Activated naive CD8-positive, alpha-beta T cell treated with anti-CD3 and anti-CD28 coated beads, Interleukin-2, amount 10 ng/mL, durations not matched to agents 7 days and 5 days (primary cell): ENCODE data around the gene PAQR7. TPM values are rescaled to one million over a fixed set of nuclear protein-coding genes. Genes with fewer than 3 reads are reported as not detected.

Source experiments
- ATAC-seq: fragments of 150-1000 bp; cut with Tn5 transposase; one replicate; pipeline ENCODE4 v1.10.0; 2021; ENCODE audit warnings: low read depth, moderate library complexity
- POLR2A ChIA-PET: fragments of 350-600 bp; sonication (Branson Sonifier 250); formaldehyde crosslinking; loops from one replicate; lab custom pipeline; 2021; ENCODE audit warnings: antibody characterized with exemption; lab: Charles Lee
- DNase-seq: peaks from one replicate; pipeline ENCODE4 v3.0.0; 2021
- H3K27ac Mint-ChIP-seq: one replicate; pipeline ENCODE4 v1.8.0; 2022; ENCODE audit warnings: mild to moderate bottlenecking, mixed read lengths
- H3K27me3 Mint-ChIP-seq: one replicate; pipeline ENCODE4 v1.8.0; 2022; ENCODE audit warnings: mild to moderate bottlenecking, moderate library complexity, mixed read lengths
- H3K36me3 Mint-ChIP-seq: one replicate; pipeline ENCODE4 v1.8.0; 2021; ENCODE audit warnings: mild to moderate bottlenecking, mixed read lengths
- H3K4me1 Mint-ChIP-seq: one replicate; pipeline ENCODE4 v1.8.0; 2021; ENCODE audit warnings: mixed read lengths
- H3K4me3 Mint-ChIP-seq: one replicate; pipeline ENCODE4 v1.8.0; 2022; ENCODE audit warnings: mild to moderate bottlenecking, moderate library complexity, mixed read lengths
- H3K9me3 Mint-ChIP-seq: one replicate; pipeline ENCODE4 v1.8.0; 2021; ENCODE audit warnings: mixed read lengths
- total RNA-seq, 2 experiments: library from RNA; stranded (reverse); gene quantifications; one replicate each; pipeline ENCODE4 v1.2.3, GENCODE V29; 2021

PAQR7 gene
- total RNA-seq, 2 experiments from 2014 or later: 4.7 to 5.2 TPM

DNA sequence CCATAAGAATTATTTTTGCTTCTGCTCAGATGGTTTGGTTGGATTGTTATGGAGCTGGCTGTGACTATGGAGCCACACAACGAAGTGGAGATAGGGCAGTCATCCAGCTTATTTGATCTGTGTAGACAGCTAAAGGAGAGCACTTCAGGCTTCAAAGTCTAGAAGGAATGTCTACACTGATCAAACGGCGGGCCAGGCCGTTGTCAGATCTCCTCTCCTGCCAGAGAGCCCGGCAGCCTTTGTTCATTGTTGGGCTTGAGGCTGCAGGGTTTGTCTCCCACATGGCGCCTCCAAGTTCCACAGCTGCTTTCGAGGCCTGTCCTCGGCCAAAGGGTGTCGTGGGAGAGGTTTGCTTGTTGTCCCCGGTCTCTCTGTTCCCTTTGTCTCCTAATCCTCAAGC lies 33.5 kb upstream of the PAQR7 start:
- ATAC-seq (no peak), DNase-seq (no peak)
- peaks cover 22% of the 10 kb centered on the region for H3K27me3 Mint-ChIP-seq
- peaks cover 15% of the 10 kb centered on the region for H3K4me1 Mint-ChIP-seq
- peaks cover 12% of the 10 kb centered on the region for H3K36me3 Mint-ChIP-seq
- POLR2A ChIA-PET: no interaction called here
- no peaks in the 10 kb centered on the region for H3K9me3 Mint-ChIP-seq
- no peak overlapping the region for H3K27ac Mint-ChIP-seq
- H3K4me3 Mint-ChIP-seq: no peak overlapping the region

DNA sequence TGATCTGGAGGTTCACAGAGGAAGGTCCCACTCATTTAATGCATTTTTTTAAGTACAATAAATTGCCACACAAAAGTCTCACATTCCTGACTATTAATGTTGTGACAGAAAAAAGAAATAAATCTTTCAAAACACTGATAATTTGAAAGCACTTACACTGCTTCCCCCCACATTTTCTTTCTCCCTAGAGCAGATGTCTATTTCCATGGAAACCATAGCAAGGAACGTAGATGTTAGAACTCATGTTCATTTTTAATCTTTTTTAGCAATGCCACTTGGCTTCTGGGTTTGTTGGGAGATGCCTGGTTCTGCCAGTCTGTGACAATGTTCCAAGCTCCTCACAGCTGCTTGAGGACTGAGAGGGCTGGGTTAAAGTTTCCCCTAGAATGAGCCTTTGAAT lies 32.7 kb upstream of the PAQR7 start:
- no peak for ATAC-seq
- Mint-ChIP-seq H3K27ac (no peak overlapping the region), H3K27me3 (peaks cover 20% of the 10 kb centered on the region), H3K4me1 (peaks cover 22% of the 10 kb centered on the region), H3K9me3 (no peaks in the 10 kb centered on the region), H3K4me3 (no peak overlapping the region), H3K36me3 (peaks cover 14% of the 10 kb centered on the region)
- POLR2A ChIA-PET: interaction anchor here (0.6 kb wide), 1 partner anchor 403 kb away, joined by 3 read pairs; no protein-coding TSS in a partner anchor
- no peak for DNase-seq

DNA sequence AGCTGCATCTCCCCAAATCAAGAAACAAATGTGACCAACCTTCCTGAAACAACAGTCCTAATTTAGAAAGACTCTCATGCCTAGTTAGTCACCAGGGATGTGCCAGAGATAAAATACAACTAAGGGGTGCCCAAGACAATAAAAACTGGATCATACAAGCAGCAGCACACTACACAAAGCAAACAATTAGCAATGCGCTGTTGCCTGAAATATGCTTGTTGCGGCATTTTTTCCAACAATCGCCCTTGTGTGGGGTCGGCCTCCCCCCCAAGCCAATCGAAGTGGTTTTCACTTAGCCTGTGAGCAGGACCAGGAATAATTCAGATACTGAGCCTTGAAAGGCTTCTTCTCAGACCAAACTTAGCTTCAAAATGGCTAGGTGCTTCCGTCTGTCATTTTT lies 32.1 kb upstream of the PAQR7 start:
- DNase-seq (no peak), ATAC-seq (no peak)
- Mint-ChIP-seq H3K4me3 (no peak overlapping the region), H3K36me3 (peaks cover 16% of the 10 kb centered on the region), H3K9me3 (no peaks in the 10 kb centered on the region), H3K27me3 (peaks cover 20% of the 10 kb centered on the region), H3K4me1 (peaks cover 25% of the 10 kb centered on the region), H3K27ac (no peak overlapping the region)
- POLR2A ChIA-PET: interaction anchor here (0.6 to 4.0 kb wide), 4 partner anchors 15 to 403 kb away, joined by 3 to 52 read pairs (median 6); partner anchors contain the start of gene PAFAH2

DNA sequence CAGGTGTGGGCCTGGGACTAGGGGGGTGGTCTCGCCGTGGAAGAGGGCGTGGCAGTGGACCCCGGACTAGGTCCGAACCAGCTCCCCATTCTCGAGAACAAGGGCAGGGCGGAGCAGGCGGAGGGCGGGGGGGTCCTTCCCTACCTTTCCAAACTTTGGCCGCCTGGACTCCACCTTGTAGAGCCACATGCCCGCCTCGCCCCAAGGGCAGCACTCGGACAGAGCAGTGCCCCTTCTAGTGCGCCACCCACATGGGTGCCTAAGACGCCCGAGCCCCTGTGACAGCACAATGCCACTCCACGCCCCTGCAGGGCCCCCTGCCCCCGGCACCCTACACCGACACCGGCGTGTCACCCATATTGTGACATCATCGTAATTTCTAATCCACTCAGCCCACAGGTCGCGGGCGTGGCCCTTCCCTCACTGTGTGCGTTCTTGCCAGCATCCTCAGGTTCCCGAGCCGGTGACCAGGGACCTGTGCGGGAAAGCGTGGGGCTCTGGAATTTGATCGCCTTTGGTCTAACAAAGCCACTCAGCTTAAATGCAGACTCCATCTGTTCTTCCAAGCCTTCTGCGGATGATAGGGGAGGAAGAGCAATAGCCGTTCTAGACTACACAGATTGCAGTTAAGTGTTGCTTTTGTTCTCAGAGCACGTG lies 31.3 kb upstream of the PAQR7 start:
- Mint-ChIP-seq H3K27me3 (peaks cover 20% of the 10 kb centered on the region), H3K9me3 (no peaks in the 10 kb centered on the region), H3K4me3 (peak overlapping the region; percentile 95), H3K4me1 (peaks cover 28% of the 10 kb centered on the region), H3K36me3 (peaks cover 18% of the 10 kb centered on the region), H3K27ac (peak overlapping the region; percentile 95)
- POLR2A ChIA-PET: interaction anchor here (1.2 to 4.0 kb wide), 4 partner anchors 11 to 91 kb away, joined by 5 to 52 read pairs (median 12); partner anchors contain the start of gene PAFAH2
- ATAC-seq (no peak), DNase-seq (no peak)

DNA sequence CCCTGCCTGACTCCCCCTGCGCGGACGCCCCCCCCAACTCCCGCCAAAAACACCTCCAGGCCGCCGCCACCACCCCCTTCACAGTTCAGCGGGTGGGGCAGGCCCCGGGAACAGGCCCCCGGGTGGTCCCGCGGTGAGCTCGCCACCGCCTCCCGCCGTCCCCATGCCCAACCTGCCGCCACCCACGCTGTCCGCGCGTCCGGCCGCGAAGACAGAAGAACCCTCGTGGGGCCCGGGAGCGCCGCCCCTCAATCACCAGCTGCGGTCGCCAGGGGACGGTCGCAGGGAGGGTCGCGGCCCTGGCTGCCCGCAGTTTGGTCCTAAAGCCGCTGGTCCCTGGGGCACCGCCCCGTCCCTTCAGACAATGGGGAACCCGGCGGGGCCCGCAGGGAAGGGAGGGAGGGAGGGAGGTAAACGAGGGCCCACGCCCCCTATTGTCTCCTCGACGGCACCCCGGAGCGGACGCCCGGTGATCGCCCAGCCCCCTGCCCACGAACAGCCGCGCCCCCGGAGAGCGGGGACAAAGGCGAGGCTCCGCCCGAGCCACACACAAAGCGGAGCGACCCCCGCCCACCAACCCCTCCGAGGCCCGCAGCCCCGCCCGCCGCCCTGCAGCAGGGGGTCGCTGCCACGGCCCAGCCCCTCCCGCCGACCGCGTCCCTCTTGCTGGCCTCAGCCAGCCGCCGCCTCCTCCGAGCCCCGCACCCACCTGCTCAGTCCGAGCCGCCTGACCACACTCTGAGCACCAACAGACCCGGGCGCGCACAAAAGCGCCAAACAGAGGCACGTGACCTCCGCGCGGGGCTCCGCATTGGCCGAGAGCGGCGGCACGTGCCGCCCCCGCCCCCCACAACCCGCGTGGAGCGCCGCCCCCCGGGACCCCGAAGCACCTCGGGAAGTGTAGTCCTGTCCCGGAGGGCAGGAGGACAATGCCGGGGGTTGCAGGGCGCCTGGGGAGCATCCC lies 30.5 kb upstream of the PAQR7 start, which contains the start of gene STMN1:
Gene STMN1, minus strand, starts transcription at position 740 of the 964 bp plus-strand sequence. CDS start 1,743 bp downstream, outside the sequence.
- peak; percentile 89 for DNase-seq
- ATAC-seq: peak; percentile 69
- peaks cover 26% of the 10 kb centered on the region for H3K36me3 Mint-ChIP-seq
- H3K9me3 Mint-ChIP-seq: no peaks in the 10 kb centered on the region
- H3K4me1 Mint-ChIP-seq: peaks cover 36% of the 10 kb centered on the region
- H3K27me3 Mint-ChIP-seq: peaks cover 20% of the 10 kb centered on the region
- H3K27ac Mint-ChIP-seq: peak within 1 kb of the TSS; percentile 95
- H3K4me3 Mint-ChIP-seq: peak within 1 kb of the TSS; percentile 95
- POLR2A ChIA-PET: interaction anchor here (1.2 to 4.0 kb wide), 9 partner anchors 10 to 91 kb away, joined by 5 to 52 read pairs (median 14); partner anchors contain the start of gene PAFAH2

DNA sequence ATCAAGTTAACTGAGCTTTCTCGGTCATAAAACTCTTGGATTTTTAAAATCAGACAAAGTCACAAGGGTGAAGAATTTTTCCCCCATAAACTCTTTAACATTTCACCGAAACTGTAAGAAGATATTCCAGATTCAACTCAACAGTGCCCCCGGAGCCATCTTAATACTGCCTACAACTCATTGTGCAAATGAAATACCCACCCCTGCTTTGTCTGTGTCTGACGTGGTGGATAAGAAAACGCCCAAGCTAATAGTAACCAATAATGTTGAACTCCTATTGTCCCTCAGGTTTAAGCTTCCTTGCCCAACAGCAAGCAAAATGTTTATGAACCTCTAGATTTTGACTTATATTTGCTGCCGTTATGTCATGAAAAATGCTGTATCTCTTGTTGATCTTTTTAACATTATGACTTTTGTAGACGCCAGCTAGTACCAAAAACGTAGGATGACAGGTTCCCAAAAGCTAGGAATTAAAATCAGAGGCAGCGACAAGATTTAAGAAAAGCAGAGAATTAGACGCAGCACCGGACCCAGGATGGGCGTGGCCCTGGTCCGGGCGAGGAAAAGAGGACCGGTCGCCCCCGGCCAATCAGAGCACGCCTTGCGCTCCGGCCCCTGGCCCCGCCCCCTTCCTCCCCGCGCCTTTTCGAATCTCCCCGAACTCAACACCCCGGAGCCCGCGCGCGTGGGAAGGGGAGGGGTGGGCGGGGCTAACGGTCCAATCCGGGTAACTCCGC lies 29.6 kb upstream of the PAQR7 start:
- no peaks in the 10 kb centered on the region for H3K9me3 Mint-ChIP-seq
- peaks cover 41% of the 10 kb centered on the region for H3K4me1 Mint-ChIP-seq
- H3K27me3 Mint-ChIP-seq: peaks cover 20% of the 10 kb centered on the region
- DNase-seq: peak; percentile 95
- H3K4me3 Mint-ChIP-seq: peak overlapping the region; percentile 95
- peak overlapping the region; percentile 94 for H3K27ac Mint-ChIP-seq
- ATAC-seq: peak; percentile 77
- peaks cover 33% of the 10 kb centered on the region for H3K36me3 Mint-ChIP-seq
- POLR2A ChIA-PET: interaction anchor here (0.6 to 4.0 kb wide), 11 partner anchors 9 to 123 kb away, joined by 3 to 52 read pairs (median 11); partner anchors contain the start of genes MTFR1L, PAFAH2 and PAQR7

DNA sequence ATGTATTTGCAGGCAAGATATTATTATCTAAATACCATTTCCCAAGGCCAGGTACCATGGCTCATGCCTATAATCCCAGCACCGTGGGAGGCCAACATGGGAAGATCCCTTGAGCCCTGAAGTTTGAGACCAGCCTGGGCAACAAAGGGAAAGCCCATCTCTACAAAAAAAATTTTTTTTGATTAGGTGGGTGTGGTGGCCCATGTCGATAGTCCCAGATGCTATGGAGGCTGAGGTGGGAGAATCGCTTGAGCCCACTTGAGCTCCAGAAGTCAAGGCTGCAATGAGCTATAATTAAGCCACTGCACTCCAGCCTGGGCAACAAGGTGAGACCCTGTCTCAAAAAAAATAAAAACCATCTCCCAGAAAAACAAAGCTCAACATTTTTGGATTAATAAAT lies 28.5 kb upstream of the PAQR7 start:
- DNase-seq (no peak), ATAC-seq (no peak)
- peaks cover 45% of the 10 kb centered on the region for H3K4me1 Mint-ChIP-seq
- POLR2A ChIA-PET: interaction anchor here (0.6 to 4.0 kb wide), 10 partner anchors 8 to 93 kb away, joined by 3 to 52 read pairs (median 12); partner anchors contain the start of genes PAFAH2 and PAQR7
- H3K27me3 Mint-ChIP-seq: peaks cover 18% of the 10 kb centered on the region
- H3K4me3 Mint-ChIP-seq: peak overlapping the region; percentile 95
- peaks cover 36% of the 10 kb centered on the region for H3K36me3 Mint-ChIP-seq
- H3K27ac Mint-ChIP-seq: peak overlapping the region; percentile 94
- H3K9me3 Mint-ChIP-seq: no peaks in the 10 kb centered on the region

DNA sequence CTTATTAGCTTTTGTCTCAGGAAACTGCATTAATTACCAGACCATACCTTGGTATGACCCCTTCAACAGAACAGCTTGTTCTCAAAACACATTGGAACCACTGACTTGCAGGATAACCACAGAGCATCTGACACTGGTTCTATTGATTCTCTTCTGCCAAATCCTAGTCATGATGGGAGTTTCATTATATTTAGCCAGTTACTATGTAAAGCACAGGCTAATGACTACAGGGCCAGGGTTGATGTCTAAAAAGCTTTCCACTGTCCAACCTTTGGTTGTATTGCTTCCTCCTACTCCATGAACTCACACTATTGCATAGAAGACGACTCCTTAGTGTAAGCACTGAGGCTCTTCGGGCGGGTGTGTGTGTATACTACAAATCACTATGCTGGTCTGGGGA lies 27.0 kb upstream of the PAQR7 start:
- Mint-ChIP-seq H3K27ac (peak overlapping the region; percentile 45), H3K36me3 (peaks cover 44% of the 10 kb centered on the region), H3K4me3 (no peak overlapping the region), H3K4me1 (peaks cover 49% of the 10 kb centered on the region), H3K27me3 (peaks cover 6% of the 10 kb centered on the region), H3K9me3 (no peaks in the 10 kb centered on the region)
- POLR2A ChIA-PET: interaction anchor here (0.8 to 1.6 kb wide), 3 partner anchors 88 to 100 kb away, joined by 3 to 8 read pairs (median 5); partner anchors contain the start of gene PAFAH2
- ATAC-seq (no peak), DNase-seq (no peak)

DNA sequence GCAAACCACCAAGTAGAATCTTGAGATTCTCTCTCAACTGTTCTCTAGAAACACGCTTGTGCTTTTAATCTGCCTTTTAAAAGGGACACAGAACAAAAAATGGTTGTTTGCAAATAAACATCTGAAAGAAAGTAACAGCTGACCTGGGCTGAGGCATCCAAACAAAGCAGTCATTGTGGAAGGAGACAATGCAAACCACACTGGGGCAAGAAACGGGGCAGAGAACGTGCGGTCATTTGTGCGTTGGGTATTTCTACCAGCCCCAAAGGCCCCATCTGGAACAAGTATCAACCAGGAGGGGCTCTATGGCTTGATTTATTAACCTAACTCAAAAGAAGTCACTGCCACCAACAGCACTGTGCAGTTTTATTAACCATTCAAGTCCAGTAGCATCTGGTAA lies 24.7 kb upstream of the PAQR7 start:
- POLR2A ChIA-PET: interaction anchor here (0.7 to 3.9 kb wide), 4 partner anchors 67 to 118 kb away, joined by 3 to 26 read pairs (median 6); partner anchors contain the start of gene PAFAH2
- no peak overlapping the region for H3K4me3 Mint-ChIP-seq
- H3K36me3 Mint-ChIP-seq: peaks cover 45% of the 10 kb centered on the region
- peaks cover 50% of the 10 kb centered on the region for H3K4me1 Mint-ChIP-seq
- ATAC-seq (no peak), DNase-seq (no peak)
- no peaks in the 10 kb centered on the region for H3K9me3 Mint-ChIP-seq
- peak overlapping the region; percentile 10 for H3K27ac Mint-ChIP-seq
- no peaks in the 10 kb centered on the region for H3K27me3 Mint-ChIP-seq

DNA sequence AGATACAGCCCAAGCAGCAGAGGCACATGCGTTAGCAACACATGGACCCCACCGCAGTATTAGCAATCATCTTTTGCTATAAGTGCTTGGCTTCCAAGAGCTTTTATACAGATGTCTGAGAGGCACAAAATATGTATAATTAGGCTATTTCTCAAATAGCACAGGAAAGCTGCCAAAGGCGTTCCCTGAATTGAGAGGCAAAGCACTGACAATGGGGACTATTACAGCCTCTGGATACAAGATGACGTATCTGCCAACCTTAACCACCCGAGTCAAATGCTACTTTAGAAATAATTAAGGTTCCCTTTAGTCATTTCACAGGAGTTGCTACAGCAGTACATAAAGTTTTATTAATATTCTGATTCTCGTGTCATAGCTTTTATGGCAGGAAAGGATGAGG lies 24.3 kb upstream of the PAQR7 start:
- Mint-ChIP-seq H3K36me3 (peaks cover 42% of the 10 kb centered on the region), H3K9me3 (no peaks in the 10 kb centered on the region), H3K27me3 (no peaks in the 10 kb centered on the region), H3K4me3 (no peak overlapping the region), H3K4me1 (peaks cover 51% of the 10 kb centered on the region), H3K27ac (no peak overlapping the region)
- DNase-seq: no peak
- POLR2A ChIA-PET: interaction anchor here (1.2 to 3.9 kb wide), 2 partner anchors 98 to 118 kb away, joined by 3 to 26 read pairs; partner anchors contain the start of gene PAFAH2
- no peak for ATAC-seq

DNA sequence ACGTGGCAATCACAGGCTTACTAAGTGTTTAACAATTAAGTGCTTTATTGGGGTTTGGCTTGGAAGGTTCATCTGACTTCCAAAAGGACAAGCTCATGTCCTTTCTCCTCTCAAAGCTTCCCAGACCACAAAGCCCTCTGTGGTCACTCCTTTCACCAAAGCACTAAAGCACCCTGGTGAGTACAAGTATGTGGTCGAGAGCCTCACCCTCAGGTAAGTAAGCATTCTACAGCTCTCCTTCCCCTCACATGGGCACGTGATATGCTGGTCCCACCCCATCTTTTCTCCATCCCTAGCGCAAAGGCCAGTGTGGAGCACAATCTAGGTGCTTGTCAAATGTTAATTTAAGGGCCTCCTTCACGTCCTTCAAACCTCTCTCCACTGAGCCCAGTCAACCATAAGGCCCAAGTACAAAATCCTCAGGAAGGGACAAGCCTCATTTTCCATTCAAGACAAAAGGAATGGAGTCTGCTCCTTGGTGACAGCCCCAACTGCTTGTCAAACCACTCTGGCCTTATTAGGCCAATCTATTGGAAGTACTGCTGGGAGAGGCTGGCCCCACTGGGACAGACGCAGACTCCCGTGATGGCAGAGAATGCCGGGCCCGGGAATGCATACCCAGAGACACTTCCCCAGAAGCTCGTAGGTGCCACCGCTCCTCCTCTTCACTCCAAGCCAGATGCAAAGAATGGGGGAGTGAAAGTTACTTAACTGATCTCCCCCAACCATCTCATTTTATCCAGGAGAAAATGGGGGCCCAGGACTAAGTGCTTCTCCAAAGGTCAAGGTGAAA lies 22.9 kb upstream of the PAQR7 start:
- peaks cover 33% of the 10 kb centered on the region for H3K36me3 Mint-ChIP-seq
- peaks cover 39% of the 10 kb centered on the region for H3K4me1 Mint-ChIP-seq
- DNase-seq (no peak), ATAC-seq (no peak)
- no peaks in the 10 kb centered on the region for H3K27me3 Mint-ChIP-seq
- no peak overlapping the region for H3K27ac Mint-ChIP-seq
- POLR2A ChIA-PET: interaction anchor here (0.6 to 3.9 kb wide), 3 partner anchors 18 to 99 kb away, joined by 3 to 26 read pairs (median 5); partner anchors contain the start of gene PAFAH2
- H3K9me3 Mint-ChIP-seq: no peaks in the 10 kb centered on the region
- no peak overlapping the region for H3K4me3 Mint-ChIP-seq
